Esophagus muscularis mucosa (tissue), 4 donors: Measurements from ENCODE around the gene SLIT1.

Experiments used
- CTCF ChIP-seq, 3 experiments: fragments of 200-600 bp in 2 of 3; fragments of 450-650 bp in 1 of 3; sonication (generic) in 2 of 3; IDR thresholded peaks; one replicate each; pipeline ENCODE4 v1.5.1; 2017 to 2019; ENCODE audit warnings: antibody characterized with exemption in 3 of 3, mild to moderate bottlenecking in 2 of 3, moderate library complexity in 1 of 3
- EP300 ChIP-seq: sonication (generic); formaldehyde crosslinking; IDR thresholded peaks from one replicate; pipeline ENCODE4 v1.6.1; 2017; ENCODE audit warnings: antibody characterized with exemption
- POLR2A ChIP-seq: fragments of 450-650 bp; IDR thresholded peaks from one replicate; pipeline ENCODE4 v1.6.1; 2017; ENCODE audit warnings: antibody characterized with exemption, moderate library complexity, mild to moderate bottlenecking, low read depth

GRCh38 chr10:97169063-97169462 lies 16.7 kb downstream of the SLIT1 start:
- TF ChIP-seq CTCF (IDR thresholded peaks at IDR 0.05): no peak
- no peak for TF ChIP-seq POLR2A
- TF ChIP-seq EP300: no peak
